Vagina (tissue), 2 donors: Measurements from ENCODE around the gene KBTBD6.

Experiments
- POLR2A ChIP-seq, 2 donors: fragments of 450-650 bp; IDR thresholded peaks; one replicate each; pipeline ENCODE4 v1.6.1; 2017; ENCODE audit warnings: antibody characterized with exemption in 2 of 2, mild to moderate bottlenecking in 2 of 2, moderate library complexity in 2 of 2
- POLR2AphosphoS5 ChIP-seq, 2 donors: sonication (generic); formaldehyde crosslinking; IDR thresholded peaks; one replicate each; pipeline ENCODE4 v1.9.0; 2017; ENCODE audit warnings: antibody characterized with exemption in 2 of 2, mild to moderate bottlenecking in 2 of 2, low read depth in 1 of 2; ENCODE audit not compliant: insufficient read depth in 1 of 2
- TF ChIP-seq, protein P1 (sequence below), 3 experiments: fragments of 450-650 bp in 2 of 3; fragments of 200-600 bp in 1 of 3; sonication (generic) in 1 of 3; IDR thresholded peaks; one replicate each; pipeline ENCODE4 v1.5.1; 2017 to 2019; ENCODE audit warnings: antibody characterized with exemption in 3 of 3, mild to moderate bottlenecking in 2 of 3, moderate library complexity in 2 of 3

DNA sequence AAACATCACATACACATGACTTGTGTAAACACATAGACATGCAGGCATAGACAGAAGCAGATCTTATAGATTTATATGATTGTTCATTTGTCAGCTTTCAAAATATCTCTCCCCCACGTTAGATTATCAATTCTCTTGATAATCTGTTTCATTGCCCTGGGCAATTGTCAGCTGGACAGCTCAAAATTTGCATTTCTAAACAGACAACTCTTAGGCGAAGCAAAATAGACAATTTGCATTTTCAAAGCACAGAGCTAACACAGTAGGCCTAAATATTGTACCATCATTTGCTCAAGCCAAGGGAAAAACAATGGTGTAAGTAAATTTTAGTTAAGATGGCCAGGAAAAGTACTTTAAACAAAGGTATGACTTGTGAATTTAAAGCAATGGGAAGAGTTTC lies 24.0 kb upstream of the KBTBD6 start:
- TF ChIP-seq, protein P1, sequence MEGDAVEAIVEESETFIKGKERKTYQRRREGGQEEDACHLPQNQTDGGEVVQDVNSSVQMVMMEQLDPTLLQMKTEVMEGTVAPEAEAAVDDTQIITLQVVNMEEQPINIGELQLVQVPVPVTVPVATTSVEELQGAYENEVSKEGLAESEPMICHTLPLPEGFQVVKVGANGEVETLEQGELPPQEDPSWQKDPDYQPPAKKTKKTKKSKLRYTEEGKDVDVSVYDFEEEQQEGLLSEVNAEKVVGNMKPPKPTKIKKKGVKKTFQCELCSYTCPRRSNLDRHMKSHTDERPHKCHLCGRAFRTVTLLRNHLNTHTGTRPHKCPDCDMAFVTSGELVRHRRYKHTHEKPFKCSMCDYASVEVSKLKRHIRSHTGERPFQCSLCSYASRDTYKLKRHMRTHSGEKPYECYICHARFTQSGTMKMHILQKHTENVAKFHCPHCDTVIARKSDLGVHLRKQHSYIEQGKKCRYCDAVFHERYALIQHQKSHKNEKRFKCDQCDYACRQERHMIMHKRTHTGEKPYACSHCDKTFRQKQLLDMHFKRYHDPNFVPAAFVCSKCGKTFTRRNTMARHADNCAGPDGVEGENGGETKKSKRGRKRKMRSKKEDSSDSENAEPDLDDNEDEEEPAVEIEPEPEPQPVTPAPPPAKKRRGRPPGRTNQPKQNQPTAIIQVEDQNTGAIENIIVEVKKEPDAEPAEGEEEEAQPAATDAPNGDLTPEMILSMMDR (IDR thresholded peaks at IDR 0.05) = no peak
- TF ChIP-seq POLR2AphosphoS5 (IDR thresholded peaks at IDR 0.05; ENCODE audit: insufficient read depth in 1 of 2, low read depth in 1 of 2) (no peak), POLR2A (IDR thresholded peaks at IDR 0.05) (no peak)
